Heart left ventricle (tissue), 13 donors: ENCODE data around the gene VWA1.

ENCODE experiments used
- POLR2A ChIP-seq, 2 donors: fragments of 450-650 bp; IDR thresholded peaks; one replicate each; pipeline ENCODE4 v1.6.1; 2017; ENCODE audit warnings: antibody characterized with exemption in 2 of 2, mild to moderate bottlenecking in 2 of 2, moderate library complexity in 2 of 2
- TF ChIP-seq, protein P1 (sequence below), 12 donors: fragments of 200-600 bp; sonication (generic) in 4 of 12; IDR thresholded peaks; one replicate each; pipeline versions ENCODE4 v1.5.0 to v1.8.0; 2018 to 2022; ENCODE audit warnings: antibody characterized with exemption in 12 of 12, mild to moderate bottlenecking in 5 of 12
- donor health status: ischemic (EF 13 %, LVEDD 7.1; RV severe dilation, severe dysfunction).
- donor health status: DM: no; HTN: yes; CAD: no.
- donor health status: DM: no; HTN: no; CAD: no.
- donor health status: ischemic (EF 25% LVEDD 6.9; RV normal size, moderate dysfunction).
- donor health status: ischemic (EF 25% LVEDD 5.7; RV mildly dilated, moderate dysfunction).
- donor health status: ischemic (EF 35%, LVEDD 5.7; RV mildly dilated, moderate dysfunction).
- donor health status: nonischemic (EF 11% LVEDD 7.7; RV severe dilation, severe dysfunction).
- donor health status: DM: yes; HTN: yes; CAD: no.
- donor health status: PGD.
- donor health status: ischemic (EF 29% LVEDD 5.4; RV normal size, mild dysfunction).
- donor health status: nonischemic (EF 23%, LVEDD 6.1; RV moderate dilation, normal function).

DNA sequence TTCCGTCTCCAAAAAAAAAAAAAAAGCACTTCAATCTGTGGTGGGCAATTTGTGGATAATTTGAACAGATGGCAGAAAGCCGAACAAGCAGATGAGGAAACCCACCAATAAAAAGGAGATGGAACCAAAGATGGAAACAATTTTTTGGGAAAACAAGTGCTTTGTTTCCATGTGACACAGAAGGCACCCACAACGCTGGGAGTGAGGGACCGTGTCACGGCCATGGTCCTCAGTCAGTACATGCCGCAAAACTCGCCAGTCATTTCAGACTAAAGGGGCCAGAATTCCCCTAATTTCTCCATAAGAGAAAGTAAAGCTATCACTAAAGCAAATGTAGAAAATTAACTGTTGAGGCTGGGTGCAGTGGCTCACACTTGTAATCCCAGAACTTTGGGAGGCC is 41.4 kb upstream of the VWA1 start:
- TF ChIP-seq, protein P1, sequence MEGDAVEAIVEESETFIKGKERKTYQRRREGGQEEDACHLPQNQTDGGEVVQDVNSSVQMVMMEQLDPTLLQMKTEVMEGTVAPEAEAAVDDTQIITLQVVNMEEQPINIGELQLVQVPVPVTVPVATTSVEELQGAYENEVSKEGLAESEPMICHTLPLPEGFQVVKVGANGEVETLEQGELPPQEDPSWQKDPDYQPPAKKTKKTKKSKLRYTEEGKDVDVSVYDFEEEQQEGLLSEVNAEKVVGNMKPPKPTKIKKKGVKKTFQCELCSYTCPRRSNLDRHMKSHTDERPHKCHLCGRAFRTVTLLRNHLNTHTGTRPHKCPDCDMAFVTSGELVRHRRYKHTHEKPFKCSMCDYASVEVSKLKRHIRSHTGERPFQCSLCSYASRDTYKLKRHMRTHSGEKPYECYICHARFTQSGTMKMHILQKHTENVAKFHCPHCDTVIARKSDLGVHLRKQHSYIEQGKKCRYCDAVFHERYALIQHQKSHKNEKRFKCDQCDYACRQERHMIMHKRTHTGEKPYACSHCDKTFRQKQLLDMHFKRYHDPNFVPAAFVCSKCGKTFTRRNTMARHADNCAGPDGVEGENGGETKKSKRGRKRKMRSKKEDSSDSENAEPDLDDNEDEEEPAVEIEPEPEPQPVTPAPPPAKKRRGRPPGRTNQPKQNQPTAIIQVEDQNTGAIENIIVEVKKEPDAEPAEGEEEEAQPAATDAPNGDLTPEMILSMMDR (IDR thresholded peaks at IDR 0.05), result no peak
- TF ChIP-seq POLR2A (IDR thresholded peaks at IDR 0.05), result no peak
